HG03159 (cell line): ENCODE results near the gene SLX4.

Experiments used
- ATAC-seq: cut with Tn5 transposase; IDR thresholded peaks from one replicate; pipeline ENCODE4 v1.9.1; 2021; ENCODE audit warnings: mild to moderate bottlenecking, moderate library complexity; ENCODE audit not compliant: unreplicated experiment

The SLX4 gene

GRCh38 chr16:3602320-3602653 lies 9.1 kb downstream of the SLX4 start:
- ATAC-seq, result no peak

- ATAC-seq, result no peak
These were observed 9.6 kb downstream of the SLX4 start for GRCh38 chr16:3601614-3602319.

- no peak for ATAC-seq
These were observed 11.5 kb downstream of the SLX4 start for GRCh38 chr16:3599922-3600321.

DNA sequence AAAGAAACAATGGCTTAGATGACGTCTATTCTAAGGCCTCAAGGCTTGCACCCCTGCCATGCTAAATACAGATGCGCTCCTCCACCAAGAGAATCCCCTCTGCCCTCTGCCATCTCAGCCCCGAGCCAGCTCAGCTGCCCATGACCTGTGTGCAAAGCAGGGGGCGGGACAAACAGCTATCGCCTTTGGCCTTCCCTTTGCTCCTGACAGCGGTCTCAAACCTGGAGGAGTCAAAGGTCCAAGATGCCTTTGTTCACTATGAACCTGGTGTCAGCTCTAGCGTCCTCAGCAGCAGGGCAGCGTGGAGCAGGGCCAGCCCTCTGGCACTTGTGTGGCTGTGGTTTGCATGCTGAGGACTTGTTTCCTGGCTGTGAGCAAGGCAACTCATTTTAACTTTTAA lies 12.3 kb downstream of the SLX4 start:
- ATAC-seq, result no peak

- no peak for ATAC-seq
These were observed 13.2 kb downstream of the SLX4 start for GRCh38 chr16:3598236-3598635.

DNA sequence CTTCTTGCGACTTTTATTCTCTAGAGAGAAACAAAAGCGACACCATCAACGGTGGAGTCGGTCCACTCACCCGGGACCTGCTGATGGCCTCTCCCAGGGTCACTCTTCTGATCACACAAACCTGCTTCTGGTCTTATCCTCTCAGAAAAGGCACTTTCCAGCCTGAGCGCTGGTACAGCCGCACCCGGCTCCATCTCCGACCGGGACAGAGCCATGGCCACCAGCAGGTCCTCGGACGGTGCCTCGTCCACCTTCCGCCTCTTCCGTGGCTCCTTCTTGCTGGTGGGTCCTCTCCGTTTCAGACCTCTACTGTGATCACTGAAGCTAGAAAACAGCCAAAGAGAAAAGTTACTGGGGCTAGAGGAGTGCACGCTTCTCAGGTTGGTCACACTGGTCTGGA lies 13.7 kb downstream of the SLX4 start:
- no peak for ATAC-seq

GRCh38 chr16:3597226-3597625 lies 14.2 kb downstream of the SLX4 start:
- no peak for ATAC-seq

DNA sequence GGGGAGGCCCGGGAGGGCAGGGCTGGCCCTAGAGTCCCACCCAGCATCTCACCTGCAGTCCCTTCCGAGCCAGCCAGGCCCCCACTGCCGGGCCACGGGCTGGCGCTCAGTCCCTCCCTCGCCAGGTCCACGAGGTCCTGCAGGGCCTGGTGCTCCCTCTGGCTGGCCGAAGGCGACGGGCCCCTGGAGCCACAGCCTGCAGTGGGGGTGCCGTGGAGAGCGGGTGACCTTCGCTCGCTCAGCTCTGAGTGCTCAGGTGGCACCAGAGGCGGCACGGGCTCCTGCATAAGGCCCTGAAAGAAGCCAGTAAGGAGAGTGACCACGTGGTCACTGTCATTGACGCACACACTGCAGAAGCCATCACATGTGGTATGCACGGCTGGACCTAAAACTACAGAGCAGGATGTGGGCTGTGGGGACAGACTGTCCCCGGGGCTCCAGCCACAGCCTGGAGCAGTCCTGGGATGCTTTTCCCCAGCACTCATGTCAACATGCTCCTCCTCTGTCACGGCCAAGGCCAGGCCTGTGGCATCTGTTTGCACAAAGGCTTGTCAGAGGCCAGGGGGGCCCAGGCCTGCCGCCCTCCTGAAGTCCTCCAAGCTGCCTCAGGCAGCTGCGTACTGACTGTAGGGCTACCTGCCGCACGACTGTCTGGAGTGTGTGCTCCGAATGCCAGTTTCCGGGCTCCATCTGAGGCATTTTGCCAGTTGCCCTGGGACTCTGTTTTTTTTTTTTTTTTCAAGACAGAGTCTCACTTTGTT lies 15.1 kb downstream of the SLX4 start:
- no peak for ATAC-seq

DNA sequence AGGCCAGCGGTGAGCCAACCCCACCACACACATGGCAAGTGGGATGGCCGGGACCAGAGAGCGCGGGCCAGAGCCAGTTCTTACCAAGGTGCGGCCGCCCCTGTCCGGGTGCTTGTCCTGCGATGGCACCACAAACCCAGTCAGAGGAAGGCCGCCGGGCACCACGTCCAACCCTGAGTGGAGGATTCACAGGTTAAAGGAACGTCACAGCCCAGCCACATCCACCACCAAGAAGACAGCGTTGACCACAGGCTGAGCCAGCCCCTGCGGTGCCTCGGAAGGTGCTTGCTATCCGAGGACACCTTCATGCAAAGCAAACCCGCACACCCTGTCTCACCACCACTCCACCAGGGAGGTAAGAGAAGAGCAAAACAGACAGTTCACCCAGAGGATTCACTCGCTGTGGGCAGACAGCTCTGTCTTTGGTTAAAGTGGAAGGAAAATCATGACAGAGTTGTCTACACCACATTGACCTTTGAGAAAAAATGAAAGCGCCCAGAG lies 15.8 kb downstream of the SLX4 start:
- ATAC-seq, result no peak

DNA sequence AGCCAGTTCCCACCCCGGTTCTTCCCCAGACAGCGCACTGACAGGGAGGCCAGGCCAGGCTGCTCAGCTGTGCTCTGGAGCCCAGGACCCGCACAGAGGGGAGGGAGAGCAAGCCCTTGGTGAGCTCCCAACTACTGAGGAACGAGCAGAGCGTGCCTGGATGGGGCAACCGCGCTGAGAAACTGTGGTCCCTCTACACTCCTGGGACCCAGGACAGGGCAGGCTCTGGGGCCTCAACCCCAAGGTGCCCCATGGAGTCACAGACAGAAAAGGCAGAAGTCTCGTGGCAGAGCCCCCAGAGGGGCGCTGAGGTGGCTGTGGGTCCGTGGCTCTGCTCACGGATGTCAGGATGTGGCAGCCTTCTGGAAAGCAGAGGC lies 16.3 kb downstream of the SLX4 start:
- no peak for ATAC-seq

DNA sequence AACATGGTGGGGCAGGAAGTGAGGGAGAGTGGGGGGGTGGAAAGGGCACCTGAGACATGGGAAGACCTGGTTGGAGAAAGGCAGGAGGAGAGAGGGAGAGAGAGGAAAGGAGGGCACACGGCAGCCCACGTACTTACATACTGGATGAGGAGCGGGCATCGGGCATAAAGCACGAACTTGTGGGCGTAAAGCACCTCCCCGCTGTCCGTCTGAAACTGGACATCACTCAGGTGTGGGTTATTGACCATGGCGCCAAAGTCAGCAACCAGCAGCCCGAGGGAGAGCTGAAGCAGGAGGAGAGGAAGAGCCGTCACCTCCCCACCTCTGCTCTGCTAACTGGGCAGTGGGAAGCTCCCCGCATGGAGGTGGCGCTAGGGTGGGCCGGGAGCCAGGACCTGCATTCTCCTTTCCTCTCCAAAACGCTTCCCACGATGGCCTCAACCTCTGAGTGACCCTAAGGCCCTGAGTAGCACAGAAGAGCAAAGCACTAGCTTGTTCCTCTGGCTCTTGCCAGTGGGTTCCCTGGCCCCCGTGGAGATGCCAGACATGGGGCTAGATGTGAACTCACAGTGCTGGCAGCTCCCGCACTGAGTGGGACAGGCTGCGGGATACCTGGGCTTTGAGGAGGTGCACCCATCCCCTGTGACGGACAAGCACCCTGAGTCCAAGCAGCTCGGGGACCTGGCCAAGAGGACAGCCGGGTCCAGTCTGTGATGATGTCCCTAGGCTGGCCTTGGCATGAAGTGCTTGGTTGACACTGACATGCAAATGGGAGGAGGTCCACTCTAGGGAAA lies 16.9 kb downstream of the SLX4 start:
- ATAC-seq, result no peak

- ATAC-seq, result no peak
These were observed 18.8 kb downstream of the SLX4 start for GRCh38 chr16:3592559-3592958.

DNA sequence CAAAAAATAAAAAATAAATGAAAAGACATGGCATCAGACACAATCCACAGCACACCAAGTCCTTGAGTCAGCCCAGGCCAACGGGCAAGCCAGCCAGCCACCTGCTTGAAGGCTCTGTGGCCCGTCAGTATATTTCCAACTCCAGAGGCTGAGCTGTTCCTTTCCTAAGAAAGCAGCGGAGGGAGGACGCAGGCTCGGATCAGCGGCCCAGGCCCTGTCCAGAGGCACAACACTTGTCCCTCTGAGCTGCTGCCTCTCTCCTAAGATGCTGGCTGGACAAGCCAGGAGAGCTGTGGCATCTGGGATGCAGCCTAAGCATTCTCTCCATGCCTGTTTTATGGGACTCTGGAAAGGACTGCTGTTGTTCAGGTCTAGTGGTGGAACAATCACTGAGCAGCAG lies 19.4 kb downstream of the SLX4 start:
- ATAC-seq, result no peak

DNA sequence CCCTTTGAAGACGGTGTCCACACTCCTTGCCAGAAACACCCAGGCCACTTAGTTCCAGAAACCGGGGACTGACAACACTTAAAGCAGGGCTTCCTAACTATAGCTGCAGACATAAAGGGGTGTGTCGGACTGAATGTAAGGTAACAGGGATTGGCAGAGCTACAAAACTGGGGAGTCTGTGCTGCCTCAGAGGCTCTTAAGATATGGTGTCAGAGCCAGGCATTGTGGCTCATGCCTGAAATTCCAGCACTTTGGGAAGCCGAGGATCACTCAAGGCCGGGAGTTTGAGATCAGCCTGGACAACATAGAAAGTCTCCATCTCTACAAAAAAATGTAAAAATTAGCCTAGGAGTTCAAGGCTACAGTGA lies 20.0 kb downstream of the SLX4 start:
- ATAC-seq, result no peak

- no peak for ATAC-seq
These were observed 20.5 kb downstream of the SLX4 start for GRCh38 chr16:3590736-3591435.

- ATAC-seq, result no peak
These were observed 21.3 kb downstream of the SLX4 start for GRCh38 chr16:3589991-3590701.

DNA sequence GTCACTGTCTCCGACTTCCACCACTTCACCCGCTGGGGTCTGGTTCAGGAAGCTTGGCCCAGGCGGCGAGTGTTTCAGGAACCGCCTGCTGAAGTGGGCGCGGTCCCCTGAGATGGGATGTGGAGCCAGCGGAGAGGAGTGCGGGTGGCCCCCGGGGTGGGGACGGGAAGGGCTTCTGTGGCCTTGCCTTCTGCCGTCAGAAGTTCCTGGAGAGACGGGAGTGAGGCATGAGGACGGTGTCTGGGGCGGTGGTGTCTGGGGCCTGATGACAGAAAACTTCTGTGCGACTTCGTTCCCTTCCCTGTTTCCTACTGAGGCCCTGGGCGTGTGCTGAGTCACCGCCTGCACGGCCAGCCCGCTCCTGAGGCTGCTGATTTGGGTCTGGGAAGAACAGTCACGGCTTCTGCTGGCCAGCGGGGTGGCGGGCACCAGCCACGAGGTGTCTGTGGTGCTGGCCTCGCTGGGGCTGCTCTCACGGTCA lies 21.9 kb downstream of the SLX4 start:
- no peak for ATAC-seq

- no peak for ATAC-seq
These were observed 22.4 kb downstream of the SLX4 start for GRCh38 chr16:3589001-3589400.

GRCh38 chr16:3587547-3588110 lies 23.8 kb downstream of the SLX4 start:
- no peak for ATAC-seq

- no peak for ATAC-seq
These were observed 27.0 kb downstream of the SLX4 start for GRCh38 chr16:3584412-3584811.
